Activated T-cell treated with anti-CD3 and anti-CD28 coated beads, Interleukin-2, amount 50 U/mL, for 1 hour (primary cell): ENCODE measurements around the gene RGS10.
"Not testable (repeated sequence)": the region's sequence is repeated elsewhere in the genome, so short reads cannot be mapped to it uniquely, and the experiment has no call there.

Source experiments
- DNase-seq: peaks from one replicate; pipeline ENCODE4 v3.0.0-alpha.2; 2020

RGS10 gene

GRCh38 chr10:119542357-119542987, at the start of gene RGS10:
TSS of gene RGS10 (minus strand) at chr10:119542719. CDS start at chr10:119542638, 81 bp downstream.
- peak; percentile 89 for DNase-seq

GRCh38 chr10:119588071-119588470, 45.6 kb upstream of the RGS10 start:
- DNase-seq, result no peak

- DNase-seq, result no peak
Observed at GRCh38 chr10:119578355-119578754, 35.8 kb upstream of the RGS10 start.

GRCh38 chr10:119575991-119576390, 33.5 kb upstream of the RGS10 start:
- DNase-seq, result no peak

- no peak for DNase-seq
Observed at GRCh38 chr10:119575506-119575905, 33.0 kb upstream of the RGS10 start.

GRCh38 chr10:119567978-119568377, 25.5 kb upstream of the RGS10 start:
- DNase-seq, result no peak

- DNase-seq, result no peak
Observed at GRCh38 chr10:119562097-119562496, 19.6 kb upstream of the RGS10 start.

GRCh38 chr10:119559511-119559910, 17.0 kb upstream of the RGS10 start:
- not testable (repeated sequence) for DNase-seq

GRCh38 chr10:119556081-119556480, 13.6 kb upstream of the RGS10 start:
- not testable (repeated sequence) for DNase-seq

- no peak for DNase-seq
Observed at GRCh38 chr10:119555178-119555784, 12.8 kb upstream of the RGS10 start.

- no peak for DNase-seq
Observed at GRCh38 chr10:119550827-119551226, 8.3 kb upstream of the RGS10 start.

- DNase-seq, result no peak
Observed at GRCh38 chr10:119549247-119549999, 6.9 kb upstream of the RGS10 start.

- DNase-seq, result no peak
Observed at GRCh38 chr10:119546009-119546408, 3.5 kb upstream of the RGS10 start.

GRCh38 chr10:119545310-119545709, 2.8 kb upstream of the RGS10 start:
- no peak for DNase-seq

GRCh38 chr10:119543814-119544642, 1.5 kb upstream of the RGS10 start:
- DNase-seq, result no peak

- peak; percentile 76 for DNase-seq
Observed at GRCh38 chr10:119542988-119543813, 682 bp upstream of the RGS10 start.

GRCh38 chr10:119541459-119542356, 811 bp downstream of the RGS10 start:
- DNase-seq, result peak; percentile 65

GRCh38 chr10:119541046-119541445, 1.5 kb downstream of the RGS10 start:
- peak; percentile 29 for DNase-seq

- DNase-seq, result no peak
Observed at GRCh38 chr10:119540038-119540437, 2.5 kb downstream of the RGS10 start.

GRCh38 chr10:119539359-119539825, 3.1 kb downstream of the RGS10 start:
- no peak for DNase-seq
